Measurements from ENCODE around the gene SCARB1. TPM values are rescaled to one million over a fixed set of nuclear protein-coding genes. Genes with fewer than 3 reads are reported as not detected.

Gene SCARB1
- total and polyA plus RNA-seq, 9 of the 15 experiments (the other 6 are each of a cell fraction or from before 2014, with no cell fraction given): 0.56 to 157 (median 52.8) TPM

GRCh38 chr12:124782132-124782531 lies 81.5 kb downstream of the SCARB1 start:
- Histone ChIP-seq H3K9me1 (ENCODE audit: control insufficient read depth, insufficient read depth, low read length) (peaks cover 2% of the 10 kb centered on the region), H3K4me3 (no peak overlapping the region), H3K27ac (ENCODE audit: extremely low read depth, low read depth, low read length) (no peak overlapping the region), H2AFZ (ENCODE audit: low read depth, low read length) (no peak overlapping the region), H3K79me2 (ENCODE audit: control insufficient read depth, insufficient read depth, low read length) (no peaks in the 10 kb centered on the region), H3K27me3 (ENCODE audit: control insufficient read depth in 2 of 2, insufficient read depth in 2 of 2, low read length in 2 of 2) (no peaks in the 10 kb centered on the region), H3K4me2 (ENCODE audit: insufficient read depth, low read length) (no peak overlapping the region), H3K9me3 (replicated peaks; ENCODE audit: control insufficient read depth, insufficient read depth, low read depth, low read length) (no peaks in the 10 kb centered on the region), H3K4me1 (replicated peaks in 1 of 2; ENCODE audit: control insufficient read depth in 2 of 2, insufficient read depth in 2 of 2, low read length in 2 of 2) (peaks cover 0 to 30% of the 10 kb centered on the region in 2 experiments; a peak in 2 of 5 replicates), H3K9ac (ENCODE audit: insufficient read depth in 1 of 2, low read depth in 2 of 2, low read length in 2 of 2) (no peak overlapping the region), H3K36me3 (ENCODE audit: control insufficient read depth, insufficient read depth, low read length) (peaks cover 77% of the 10 kb centered on the region; the same call in 2 of the 3 replicates), H4K20me1 (replicated peaks; ENCODE audit: control insufficient read depth, insufficient read depth, low read length) (no peaks in the 10 kb centered on the region)
- intact Hi-C loops (cut with micrococcal nuclease) (no loop called here), in situ Hi-C loops (cut with MboI) (no loop called here)
- DNase-seq (ENCODE audit: extremely low read depth in 1 of 4, low spot score in 3 of 4): no peak
- no TSS peak for BruUV-seq (replicated peaks)
- POLR2A ChIA-PET: no interaction called here
- no peak for FAIRE-seq
- CTCF ChIA-PET (ENCODE audit: low intra/inter-chr PET ratio): no interaction called here
- no peak for ATAC-seq
- 80% methylated on average over 2 of the region's 2 CpGs for WGBS (ENCODE audit: insufficient coverage, low coverage, missing lambda C conversion rate)
- TF ChIP-seq PHTF2 (CRISPR knock-in tag; IDR thresholded peaks at IDR 0.05): no peak
- TF ChIP-seq CEBPB (tag; IDR thresholded peaks at IDR 0.05): 0 out of 2 replicates have a peak, but pooled peaks have one; percentile 27
- TF ChIP-seq, protein P1, sequence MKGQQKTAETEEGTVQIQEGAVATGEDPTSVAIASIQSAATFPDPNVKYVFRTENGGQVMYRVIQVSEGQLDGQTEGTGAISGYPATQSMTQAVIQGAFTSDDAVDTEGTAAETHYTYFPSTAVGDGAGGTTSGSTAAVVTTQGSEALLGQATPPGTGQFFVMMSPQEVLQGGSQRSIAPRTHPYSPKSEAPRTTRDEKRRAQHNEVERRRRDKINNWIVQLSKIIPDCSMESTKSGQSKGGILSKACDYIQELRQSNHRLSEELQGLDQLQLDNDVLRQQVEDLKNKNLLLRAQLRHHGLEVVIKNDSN (CRISPR knock-in tag; IDR thresholded peaks at IDR 0.05): no peak
- TF ChIP-seq E2F6 (IDR thresholded peaks at IDR 0.05; ENCODE audit: borderline replicate concordance in 1 of 2, extremely low read depth in 1 of 2, insufficient read depth in 1 of 2, insufficient read length in 1 of 2, low read depth in 1 of 2, low read length in 1 of 2, poor library complexity in 1 of 2, severe bottlenecking in 1 of 2): no peak
- TF ChIP-seq NONO (IDR thresholded peaks at IDR 0.05; ENCODE audit: low read depth in 2 of 2, low read length in 1 of 2): no peak
- TF ChIP-seq ZNF174 (CRISPR knock-in tag; IDR thresholded peaks at IDR 0.05): no peak
- TF ChIP-seq SUPT5H (IDR thresholded peaks at IDR 0.05): no peak
- TF ChIP-seq, protein P2, sequence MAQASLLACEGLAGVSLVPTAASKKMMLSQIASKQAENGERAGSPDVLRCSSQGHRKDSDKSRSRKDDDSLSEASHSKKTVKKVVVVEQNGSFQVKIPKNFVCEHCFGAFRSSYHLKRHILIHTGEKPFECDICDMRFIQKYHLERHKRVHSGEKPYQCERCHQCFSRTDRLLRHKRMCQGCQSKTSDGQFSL (CRISPR knock-in tag; IDR thresholded peaks at IDR 0.05): no peak
- TF ChIP-seq, protein P2 (tag; IDR thresholded peaks at IDR 0.05): no peak
- TF ChIP-seq ZNF407 (IDR thresholded peaks at IDR 0.05; ENCODE audit: low read depth): no peak
- TF ChIP-seq ESRRB (CRISPR knock-in tag; IDR thresholded peaks at IDR 0.05; ENCODE audit: borderline replicate concordance): no peak
